Measurements from ENCODE around the gene ABLIM1. TPM values are rescaled to one million over a fixed set of nuclear protein-coding genes. Genes with fewer than 3 reads are reported as not detected.

Gene ABLIM1
- total RNA-seq, 1 donor from 2014 or later = 144 TPM

DNA sequence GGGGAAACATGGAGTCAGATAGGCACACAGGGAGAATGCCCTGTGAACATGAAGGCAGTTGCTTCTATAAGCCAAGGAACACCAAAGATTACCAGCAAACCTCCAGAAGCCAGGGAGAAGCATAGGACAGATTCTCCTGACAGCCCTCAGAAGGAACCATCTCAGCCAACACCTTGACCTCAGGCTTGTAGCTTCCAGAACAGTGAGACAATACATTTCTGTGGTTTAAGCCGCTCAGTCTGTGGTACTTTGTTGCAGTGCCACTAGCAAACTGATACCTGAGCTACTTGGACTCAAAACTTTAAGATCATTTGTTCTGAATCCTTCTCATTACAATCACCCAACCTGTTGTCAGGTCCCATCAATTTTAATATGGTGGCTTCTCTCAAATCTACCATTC, 31.2 kb downstream of the ABLIM1 start:
- DNase-seq = no peak
- no peak for ATAC-seq
- TF ChIP-seq, protein P1, sequence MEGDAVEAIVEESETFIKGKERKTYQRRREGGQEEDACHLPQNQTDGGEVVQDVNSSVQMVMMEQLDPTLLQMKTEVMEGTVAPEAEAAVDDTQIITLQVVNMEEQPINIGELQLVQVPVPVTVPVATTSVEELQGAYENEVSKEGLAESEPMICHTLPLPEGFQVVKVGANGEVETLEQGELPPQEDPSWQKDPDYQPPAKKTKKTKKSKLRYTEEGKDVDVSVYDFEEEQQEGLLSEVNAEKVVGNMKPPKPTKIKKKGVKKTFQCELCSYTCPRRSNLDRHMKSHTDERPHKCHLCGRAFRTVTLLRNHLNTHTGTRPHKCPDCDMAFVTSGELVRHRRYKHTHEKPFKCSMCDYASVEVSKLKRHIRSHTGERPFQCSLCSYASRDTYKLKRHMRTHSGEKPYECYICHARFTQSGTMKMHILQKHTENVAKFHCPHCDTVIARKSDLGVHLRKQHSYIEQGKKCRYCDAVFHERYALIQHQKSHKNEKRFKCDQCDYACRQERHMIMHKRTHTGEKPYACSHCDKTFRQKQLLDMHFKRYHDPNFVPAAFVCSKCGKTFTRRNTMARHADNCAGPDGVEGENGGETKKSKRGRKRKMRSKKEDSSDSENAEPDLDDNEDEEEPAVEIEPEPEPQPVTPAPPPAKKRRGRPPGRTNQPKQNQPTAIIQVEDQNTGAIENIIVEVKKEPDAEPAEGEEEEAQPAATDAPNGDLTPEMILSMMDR (IDR thresholded peaks at IDR 0.05) = no peak

GRCh38 chr10:114624951-114625780, 32.9 kb downstream of the ABLIM1 start:
- intact Hi-C loops (cut with DNase I) = no loop called here
- Histone ChIP-seq H3K36me3 (no peaks in the 10 kb centered on the region), H3K27me3 (no peaks in the 10 kb centered on the region), H3K4me1 (peaks cover 17% of the 10 kb centered on the region), H3K9me3 (no peaks in the 10 kb centered on the region), H3K27ac (no peak overlapping the region), H3K4me3 (no peak overlapping the region)
- peak; percentile 14 for ATAC-seq
- DNase-seq = no peak
- TF ChIP-seq, protein P1 (IDR thresholded peaks at IDR 0.05) = no peak

More for the DNA sequence above, 31.2 kb downstream of the ABLIM1 start:
- H3K36me3 ChIP-seq = no peaks in the 10 kb centered on the region
- H3K27me3 ChIP-seq = no peaks in the 10 kb centered on the region
- H3K9me3 ChIP-seq = no peaks in the 10 kb centered on the region
- no peak overlapping the region for H3K27ac ChIP-seq
- H3K4me3 ChIP-seq = no peak overlapping the region
- intact Hi-C loops (cut with DNase I) = no loop called here
- peaks cover 25% of the 10 kb centered on the region for H3K4me1 ChIP-seq

DNA sequence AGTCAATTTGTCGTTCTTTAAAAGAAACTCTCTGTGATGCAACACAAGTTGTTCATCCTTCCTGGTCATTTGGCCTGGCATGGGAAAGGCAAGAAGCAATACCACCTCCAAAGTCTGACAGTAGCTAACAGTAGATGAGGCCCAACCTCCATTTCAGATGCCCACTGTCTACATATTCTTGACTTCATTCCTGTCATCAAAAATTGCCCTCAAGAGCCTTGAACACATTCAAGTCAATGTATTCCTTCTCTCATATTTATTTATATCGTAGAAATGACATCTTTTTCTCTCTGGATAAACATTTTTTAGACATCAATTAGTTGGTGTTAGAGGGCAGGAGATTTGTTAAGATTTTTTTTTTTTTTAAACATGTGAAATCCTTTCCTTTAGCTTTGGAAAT, 33.7 kb downstream of the ABLIM1 start:
- TF ChIP-seq, protein P1 (IDR thresholded peaks at IDR 0.05) = no peak
- ATAC-seq (no peak), DNase-seq (no peak)
- no peaks in the 10 kb centered on the region for H3K36me3 ChIP-seq
- peaks cover 15% of the 10 kb centered on the region for H3K4me1 ChIP-seq
- H3K27ac ChIP-seq = no peak overlapping the region
- intact Hi-C loops (cut with DNase I) = no loop called here
- H3K27me3 ChIP-seq = no peaks in the 10 kb centered on the region
- H3K9me3 ChIP-seq = no peaks in the 10 kb centered on the region
- no peak overlapping the region for H3K4me3 ChIP-seq

GRCh38 chr10:114623661-114624294, 34.3 kb downstream of the ABLIM1 start:
- no peak for DNase-seq
- Histone ChIP-seq H3K27me3 (no peaks in the 10 kb centered on the region), H3K4me3 (no peak overlapping the region), H3K9me3 (no peaks in the 10 kb centered on the region), H3K4me1 (peaks cover 15% of the 10 kb centered on the region), H3K36me3 (no peaks in the 10 kb centered on the region), H3K27ac (no peak overlapping the region)
- intact Hi-C loops (cut with DNase I) = no loop called here
- TF ChIP-seq, protein P1 (IDR thresholded peaks at IDR 0.05) = no peak
- peak; percentile 80 for ATAC-seq

DNA sequence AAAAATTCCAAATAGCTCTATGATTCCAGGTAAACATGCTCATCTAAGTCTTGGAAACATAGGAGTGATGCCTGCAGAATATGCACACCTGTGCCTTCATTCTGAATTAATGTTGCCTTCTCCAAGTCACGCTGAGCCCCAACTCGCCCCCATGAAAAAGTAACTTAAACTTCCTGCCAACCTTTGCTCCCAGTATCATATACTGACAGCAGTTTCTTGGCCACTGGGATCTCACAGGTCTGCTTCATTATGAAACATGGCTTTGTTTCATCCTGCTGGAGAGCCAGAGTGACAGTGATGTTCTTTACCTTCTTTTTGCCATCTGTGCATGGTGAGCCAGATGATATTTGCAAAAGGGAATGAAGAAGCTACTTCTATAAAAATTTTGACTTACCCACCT, 34.9 kb downstream of the ABLIM1 start:
- DNase-seq (no peak), ATAC-seq (no peak)
- H3K36me3 ChIP-seq = no peaks in the 10 kb centered on the region
- no peaks in the 10 kb centered on the region for H3K9me3 ChIP-seq
- peaks cover 15% of the 10 kb centered on the region for H3K4me1 ChIP-seq
- no peaks in the 10 kb centered on the region for H3K27me3 ChIP-seq
- H3K27ac ChIP-seq = no peak overlapping the region
- no peak overlapping the region for H3K4me3 ChIP-seq
- TF ChIP-seq, protein P1 (IDR thresholded peaks at IDR 0.05) = no peak
- intact Hi-C loops (cut with DNase I) = no loop called here
